Fibroblast of lung (primary cell): ENCODE data around the gene DNAJC3. TPM values are rescaled to one million over a fixed set of nuclear protein-coding genes. Genes with fewer than 3 reads are reported as not detected.

Experiments used
- DNase-seq, 2 donors: peaks; one replicate each; pipeline versions ENCODE4 v3.0.0 to v3.0.0-alpha.2; 2010; ENCODE audit warnings: low read depth in 2 of 2
- H2AFZ ChIP-seq: 2 replicates; pipeline ENCODE4 v1.5.1; 2012; ENCODE audit warnings: low read length, control low read depth, inconsistent platforms
- H3K27ac ChIP-seq: 2 replicates; pipeline ENCODE4 v1.5.1; 2011; ENCODE audit warnings: low read length, control low read depth; ENCODE audit not compliant: insufficient read depth
- H3K27me3 ChIP-seq: 2 replicates; pipeline ENCODE4 v1.5.1; 2011; ENCODE audit warnings: mild to moderate bottlenecking, low read length; ENCODE audit not compliant: control insufficient read depth, insufficient read depth
- H3K36me3 ChIP-seq: 2 replicates; pipeline ENCODE4 v1.5.1; 2011; ENCODE audit warnings: low read length; ENCODE audit not compliant: control insufficient read depth, insufficient read depth
- H3K4me1 ChIP-seq: 2 replicates; pipeline ENCODE4 v1.5.1; 2011; ENCODE audit warnings: low read length; ENCODE audit not compliant: control insufficient read depth, insufficient read depth; ENCODE audit errors: extremely low read depth
- H3K4me2 ChIP-seq: 2 replicates; pipeline ENCODE4 v1.5.1; 2011; ENCODE audit warnings: low read length, control low read depth; ENCODE audit not compliant: insufficient read depth; ENCODE audit errors: extremely low read depth
- H3K4me3 ChIP-seq, 4 experiments: fragments of 200-600 bp in 1 of 4; sonication (generic) in 1 of 4; replicated peaks in 1 of 4; 2 replicates each; pipeline ENCODE4 v1.5.1; 2011 to 2016; ENCODE audit warnings: low read length in 4 of 4, low read depth in 3 of 4, mild to moderate bottlenecking in 3 of 4, control low read depth in 2 of 4, inconsistent platforms in 1 of 4, mixed read lengths in 1 of 4; ENCODE audit not compliant: insufficient read depth in 1 of 4; ENCODE audit errors: control extremely low read depth in 1 of 4
- H3K79me2 ChIP-seq: 2 replicates; pipeline ENCODE4 v1.5.1; 2012; ENCODE audit warnings: mild to moderate bottlenecking, low read length, inconsistent platforms; ENCODE audit not compliant: control insufficient read depth, insufficient read depth
- H3K9ac ChIP-seq: 2 replicates; pipeline ENCODE4 v1.5.1; 2011; ENCODE audit warnings: mild to moderate bottlenecking, low read length, control low read depth; ENCODE audit not compliant: insufficient read depth
- H3K9me3 ChIP-seq: 2 replicates; pipeline ENCODE4 v1.5.1; 2012; ENCODE audit warnings: low read depth, low read length; ENCODE audit not compliant: control insufficient read depth, insufficient read depth
- H4K20me1 ChIP-seq: 2 replicates; pipeline ENCODE4 v1.5.1; 2011; ENCODE audit warnings: low read length; ENCODE audit not compliant: control insufficient read depth, insufficient read depth; ENCODE audit errors: extremely low read depth
- EZH2 ChIP-seq: IDR thresholded peaks from 2 replicates; pipeline ENCODE4 v1.5.1; 2012; ENCODE audit warnings: low read length, control low read depth, mild to moderate bottlenecking; ENCODE audit errors: missing control alignments
- polyA plus RNA-seq, 2 donors: library from polyadenylated mRNA; depleted of rRNA in 1 of 2; stranded (reverse) in 1 of 2; unstranded in 1 of 2; fragments of >200 nt; gene quantifications; 2 replicates each; pipeline ENCODE4 v1.2.1, GENCODE V29; 2011 to 2012; ENCODE audit warnings: missing spikeins in 1 of 2
- total RNA-seq: library from RNA; depleted of rRNA; stranded (reverse); fragments of >200 nt; gene quantifications from 2 replicates; pipeline ENCODE4 v1.2.1, GENCODE V29; 2014
- TF ChIP-seq, protein P1 (sequence below), 2 donors: IDR thresholded peaks in 1 of 2; conservative IDR thresholded peaks in 1 of 2; 1 replicate in 1 of 2; 2 replicates in 1 of 2; pipeline ENCODE4 v1.5.1; 2011 to 2012; ENCODE audit warnings: low read length in 2 of 2, control low read depth in 1 of 2, inconsistent platforms in 1 of 2, low read depth in 1 of 2, mild to moderate bottlenecking in 1 of 2

DNAJC3 gene
- total and polyA plus RNA-seq, 2 donors (not counting 1 experiment from before 2014, with no cell fraction given): 37.6 to 55.5 TPM

DNA sequence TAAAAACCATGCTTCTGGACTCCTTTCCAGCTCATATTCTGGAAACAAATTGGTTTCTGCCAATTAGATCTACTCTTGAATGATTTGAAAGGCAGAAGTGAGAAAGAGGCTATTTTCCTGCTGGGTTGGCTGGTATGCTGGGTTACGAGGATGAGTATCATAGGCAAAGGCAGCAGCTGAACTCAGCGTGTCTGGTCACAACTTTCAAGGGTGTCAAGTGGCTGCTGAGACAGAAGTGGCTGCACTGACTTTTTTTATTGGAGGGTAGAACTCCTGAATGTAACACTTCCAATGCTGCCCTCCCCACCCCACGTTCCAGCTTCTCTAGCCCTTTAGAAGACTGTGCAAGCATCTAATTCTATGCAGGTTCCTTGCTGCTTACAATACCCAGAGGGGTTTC, 24.1 kb upstream of the DNAJC3 start:
- H3K9me3 ChIP-seq: no peaks in the 10 kb centered on the region
- DNase-seq: no peak
- no peak overlapping the region for H3K27ac ChIP-seq
- H3K27me3 ChIP-seq: peaks cover 9% of the 10 kb centered on the region
- no peaks in the 10 kb centered on the region for H4K20me1 ChIP-seq
- no peak overlapping the region for H2AFZ ChIP-seq
- H3K9ac ChIP-seq: no peak overlapping the region
- no peaks in the 10 kb centered on the region for H3K36me3 ChIP-seq
- TF ChIP-seq, protein P1, sequence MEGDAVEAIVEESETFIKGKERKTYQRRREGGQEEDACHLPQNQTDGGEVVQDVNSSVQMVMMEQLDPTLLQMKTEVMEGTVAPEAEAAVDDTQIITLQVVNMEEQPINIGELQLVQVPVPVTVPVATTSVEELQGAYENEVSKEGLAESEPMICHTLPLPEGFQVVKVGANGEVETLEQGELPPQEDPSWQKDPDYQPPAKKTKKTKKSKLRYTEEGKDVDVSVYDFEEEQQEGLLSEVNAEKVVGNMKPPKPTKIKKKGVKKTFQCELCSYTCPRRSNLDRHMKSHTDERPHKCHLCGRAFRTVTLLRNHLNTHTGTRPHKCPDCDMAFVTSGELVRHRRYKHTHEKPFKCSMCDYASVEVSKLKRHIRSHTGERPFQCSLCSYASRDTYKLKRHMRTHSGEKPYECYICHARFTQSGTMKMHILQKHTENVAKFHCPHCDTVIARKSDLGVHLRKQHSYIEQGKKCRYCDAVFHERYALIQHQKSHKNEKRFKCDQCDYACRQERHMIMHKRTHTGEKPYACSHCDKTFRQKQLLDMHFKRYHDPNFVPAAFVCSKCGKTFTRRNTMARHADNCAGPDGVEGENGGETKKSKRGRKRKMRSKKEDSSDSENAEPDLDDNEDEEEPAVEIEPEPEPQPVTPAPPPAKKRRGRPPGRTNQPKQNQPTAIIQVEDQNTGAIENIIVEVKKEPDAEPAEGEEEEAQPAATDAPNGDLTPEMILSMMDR (conservative IDR thresholded peaks at IDR 0.05 in 1 of 2, IDR thresholded peaks at IDR 0.05 in 1 of 2; ENCODE audit: low read depth in 1 of 2, low read length in 2 of 2): no peak
- TF ChIP-seq EZH2: no peak
- H3K4me1 ChIP-seq: no peaks in the 10 kb centered on the region
- no peak overlapping the region for H3K4me3 ChIP-seq
- H3K79me2 ChIP-seq: no peaks in the 10 kb centered on the region
- no peak overlapping the region for H3K4me2 ChIP-seq

DNA sequence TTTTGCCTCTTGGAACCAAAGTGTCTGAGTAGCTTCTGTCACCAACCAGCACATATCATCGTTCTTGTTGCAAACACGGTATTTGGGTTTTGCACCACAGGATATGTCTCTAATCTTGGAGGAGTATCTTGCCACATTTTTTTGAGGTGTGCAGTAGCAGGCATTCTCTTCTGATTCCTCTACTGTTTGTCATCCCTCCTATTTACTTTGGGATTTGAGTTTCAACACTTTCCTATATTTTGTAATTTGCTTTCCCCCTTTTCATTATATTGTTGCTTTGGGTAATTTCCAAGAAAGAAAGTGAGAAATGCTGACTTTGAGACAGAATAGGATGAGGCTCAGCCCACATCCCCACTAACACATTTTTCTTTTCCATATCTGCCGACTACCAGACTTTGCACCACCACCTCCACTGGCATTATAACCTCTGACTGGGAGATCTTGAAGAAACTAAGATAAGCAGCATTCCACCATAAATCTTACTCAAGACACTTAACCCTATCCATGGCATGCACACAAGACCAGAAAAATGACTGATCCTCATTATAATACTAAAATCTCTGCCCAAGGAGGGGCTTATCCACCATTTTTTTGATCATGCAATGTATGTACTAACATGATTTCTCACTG, 20.4 kb upstream of the DNAJC3 start:
- Histone ChIP-seq H2AFZ (no peak overlapping the region), H3K4me3 (no peak overlapping the region), H3K9me3 (no peaks in the 10 kb centered on the region), H3K36me3 (no peaks in the 10 kb centered on the region), H3K9ac (no peak overlapping the region), H3K79me2 (no peaks in the 10 kb centered on the region), H4K20me1 (no peaks in the 10 kb centered on the region), H3K4me1 (no peaks in the 10 kb centered on the region), H3K4me2 (no peak overlapping the region), H3K27ac (no peak overlapping the region), H3K27me3 (peaks cover 9% of the 10 kb centered on the region)
- peak in 1 of 2 donors; percentile 39 for DNase-seq
- TF ChIP-seq, protein P1 (conservative IDR thresholded peaks at IDR 0.05 in 1 of 2, IDR thresholded peaks at IDR 0.05 in 1 of 2; ENCODE audit: low read depth in 1 of 2, low read length in 2 of 2): no peak
- TF ChIP-seq EZH2: no peak

DNA sequence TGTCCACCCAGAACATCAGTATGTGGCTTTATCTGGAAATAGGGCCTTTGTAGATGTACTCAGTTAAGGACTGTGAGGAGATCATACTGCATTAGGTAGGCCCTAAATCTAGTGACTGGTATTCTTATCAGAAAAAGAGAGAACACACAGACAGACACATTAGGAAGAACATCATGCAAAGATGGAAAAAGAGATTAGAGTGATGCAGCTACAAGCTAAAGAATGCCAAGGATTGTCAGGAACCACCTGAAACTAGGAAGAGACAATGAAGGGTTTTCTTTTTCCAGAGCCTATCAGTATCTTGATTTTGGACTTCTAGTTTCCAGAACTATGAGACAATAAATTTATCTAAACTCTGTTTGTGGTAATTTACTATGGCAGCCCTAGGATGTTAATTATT, 17.4 kb upstream of the DNAJC3 start:
- H3K79me2 ChIP-seq: no peaks in the 10 kb centered on the region
- no peaks in the 10 kb centered on the region for H3K36me3 ChIP-seq
- H3K4me1 ChIP-seq: no peaks in the 10 kb centered on the region
- H3K9ac ChIP-seq: no peak overlapping the region
- no peak overlapping the region for H3K4me3 ChIP-seq
- no peak overlapping the region for H3K27ac ChIP-seq
- TF ChIP-seq, protein P1 (conservative IDR thresholded peaks at IDR 0.05 in 1 of 2, IDR thresholded peaks at IDR 0.05 in 1 of 2; ENCODE audit: low read depth in 1 of 2, low read length in 2 of 2): no peak
- TF ChIP-seq EZH2: no peak
- H2AFZ ChIP-seq: no peak overlapping the region
- DNase-seq: no peak
- no peaks in the 10 kb centered on the region for H3K27me3 ChIP-seq
- H3K4me2 ChIP-seq: no peak overlapping the region
- H3K9me3 ChIP-seq: no peaks in the 10 kb centered on the region
- H4K20me1 ChIP-seq: no peaks in the 10 kb centered on the region
